Osteoblast (primary cell): ENCODE results near the gene CDH16. TPM values are rescaled to one million over a fixed set of nuclear protein-coding genes. Genes with fewer than 3 reads are reported as not detected.
A peak's percentile ranks its signal among the peaks of the same experiment; 100 is the strongest.

ENCODE experiments used
- DNase-seq: peaks from one replicate; pipeline ENCODE4 v3.0.0; 2011; ENCODE audit warnings: low spot score, mixed read lengths; ENCODE audit not compliant: insufficient read length; ENCODE audit errors: missing footprints
- H2AFZ ChIP-seq: 2 replicates; pipeline ENCODE4 v1.6.0; 2011; ENCODE audit warnings: mild to moderate bottlenecking, low read length
- H3K27ac ChIP-seq: 2 replicates; pipeline ENCODE4 v1.5.1; 2011; ENCODE audit warnings: mild to moderate bottlenecking, low read depth, low read length, moderate library complexity
- H3K27me3 ChIP-seq: 2 replicates; pipeline ENCODE4 v1.6.0; 2012; ENCODE audit warnings: mild to moderate bottlenecking, control low read depth, inconsistent platforms, low read length, moderate library complexity; ENCODE audit not compliant: insufficient read depth
- H3K36me3 ChIP-seq: 2 replicates; pipeline ENCODE4 v1.5.1; 2011; ENCODE audit warnings: mild to moderate bottlenecking, low read length, control low read depth, moderate library complexity; ENCODE audit not compliant: insufficient read depth
- H3K4me1 ChIP-seq: 2 replicates; pipeline ENCODE4 v1.5.1; 2011; ENCODE audit warnings: mild to moderate bottlenecking, low read length, control low read depth, moderate library complexity; ENCODE audit not compliant: insufficient read depth
- H3K4me2 ChIP-seq: 2 replicates; pipeline ENCODE4 v1.6.0; 2011; ENCODE audit warnings: mild to moderate bottlenecking, low read length; ENCODE audit not compliant: insufficient read depth
- H3K4me3 ChIP-seq: fragments of 200-600 bp; sonication (generic); 3 replicates; pipeline ENCODE4 v1.5.1; 2012; ENCODE audit warnings: mild to moderate bottlenecking, low read length, inconsistent platforms; ENCODE audit not compliant: insufficient read depth
- H3K79me2 ChIP-seq: 2 replicates; pipeline ENCODE4 v1.6.0; 2012; ENCODE audit warnings: mild to moderate bottlenecking, low read length, control low read depth, inconsistent platforms; ENCODE audit not compliant: insufficient read depth
- H3K9me3 ChIP-seq: 2 replicates; pipeline ENCODE4 v1.5.1; 2011; ENCODE audit warnings: low read depth, low read length, control low read depth
- H4K20me1 ChIP-seq: 2 replicates; pipeline ENCODE4 v1.6.0; 2012; ENCODE audit warnings: mild to moderate bottlenecking, low read length, control low read depth; ENCODE audit not compliant: insufficient read depth
- CTCF ChIP-seq: IDR thresholded peaks from 2 replicates; pipeline ENCODE4 v1.5.1; 2011; ENCODE audit warnings: mild to moderate bottlenecking, low read depth, low read length, moderate library complexity; ENCODE audit errors: extremely low read depth
- total RNA-seq: library from RNA; depleted of rRNA; stranded (reverse); fragments of >200 nt; gene quantifications from 2 replicates; pipeline ENCODE4 v1.2.3, GENCODE V29; 2012

The CDH16 gene
- total RNA-seq, 1 donor: not detected

GRCh38 chr16:66900721-66901441 is 17.8 kb downstream of the CDH16 start:
- Histone ChIP-seq H3K27me3 (no peaks in the 10 kb centered on the region), H4K20me1 (no peaks in the 10 kb centered on the region), H2AFZ (peak overlapping the region; percentile 58), H3K9me3 (no peaks in the 10 kb centered on the region), H3K36me3 (no peaks in the 10 kb centered on the region), H3K27ac (no peak overlapping the region), H3K4me2 (peak overlapping the region; percentile 40), H3K4me1 (peaks cover 35% of the 10 kb centered on the region), H3K4me3 (no peak overlapping the region), H3K79me2 (no peaks in the 10 kb centered on the region)
- DNase-seq: peak; percentile 65
- TF ChIP-seq CTCF: no peak

GRCh38 chr16:66899945-66900710 is 18.6 kb downstream of the CDH16 start:
- Histone ChIP-seq H3K27ac (peak overlapping the region; percentile 32), H3K36me3 (no peaks in the 10 kb centered on the region), H3K27me3 (no peaks in the 10 kb centered on the region), H3K4me2 (peak overlapping the region; percentile 40), H3K4me3 (no peak overlapping the region), H2AFZ (peak overlapping the region; percentile 38), H4K20me1 (no peaks in the 10 kb centered on the region), H3K79me2 (no peaks in the 10 kb centered on the region), H3K9me3 (no peaks in the 10 kb centered on the region), H3K4me1 (peaks cover 35% of the 10 kb centered on the region)
- DNase-seq: peak; percentile 93
- no peak for TF ChIP-seq CTCF

GRCh38 chr16:66899310-66899944 is 19.3 kb downstream of the CDH16 start:
- peak; percentile 61 for DNase-seq
- Histone ChIP-seq H3K4me1 (peaks cover 35% of the 10 kb centered on the region), H3K4me2 (peak overlapping the region; percentile 40), H3K79me2 (no peaks in the 10 kb centered on the region), H3K36me3 (no peaks in the 10 kb centered on the region), H3K4me3 (no peak overlapping the region), H3K27ac (peak overlapping the region; percentile 32), H3K27me3 (no peaks in the 10 kb centered on the region), H4K20me1 (no peaks in the 10 kb centered on the region), H3K9me3 (no peaks in the 10 kb centered on the region), H2AFZ (peak overlapping the region; percentile 38)
- no peak for TF ChIP-seq CTCF

- Histone ChIP-seq H3K9me3 (no peaks in the 10 kb centered on the region), H3K4me1 (peaks cover 34% of the 10 kb centered on the region), H4K20me1 (peaks cover 4% of the 10 kb centered on the region), H3K4me2 (no peak overlapping the region), H3K27ac (no peak overlapping the region), H3K4me3 (no peak overlapping the region), H3K79me2 (no peaks in the 10 kb centered on the region), H3K27me3 (no peaks in the 10 kb centered on the region), H3K36me3 (no peaks in the 10 kb centered on the region), H2AFZ (no peak overlapping the region)
- no peak for DNase-seq
- no peak for TF ChIP-seq CTCF
Observed at GRCh38 chr16:66898933-66899309, 19.8 kb downstream of the CDH16 start.
